ENCODE data around the gene DPP4. TPM values are rescaled to one million over a fixed set of nuclear protein-coding genes. Genes with fewer than 3 reads are reported as not detected.

DPP4 gene
- polyA plus RNA-seq, 2 of the 4 experiments (the other 2 are of a cell fraction) = 0.17 to 0.27 TPM

DNA sequence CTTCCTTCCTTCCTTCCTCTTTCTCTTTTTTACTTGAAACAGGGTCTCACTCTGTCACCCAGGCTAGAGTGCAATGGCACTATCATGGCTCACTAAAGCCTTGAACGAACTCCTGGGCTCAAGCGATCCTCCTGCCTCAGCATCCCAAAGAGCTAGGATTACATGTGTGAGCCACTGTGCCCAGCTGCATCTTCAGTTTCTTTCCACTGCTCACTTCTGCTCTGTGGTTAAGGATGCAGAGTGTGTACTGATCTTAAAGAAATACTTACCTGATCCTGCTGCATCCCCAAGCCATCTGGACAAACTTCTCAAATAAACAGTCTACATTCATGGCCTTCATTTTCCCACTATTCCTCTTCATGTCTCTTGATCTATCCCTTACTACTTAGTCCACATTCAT, 13.0 kb downstream of the DPP4 start:
- TF ChIP-seq, protein P1, sequence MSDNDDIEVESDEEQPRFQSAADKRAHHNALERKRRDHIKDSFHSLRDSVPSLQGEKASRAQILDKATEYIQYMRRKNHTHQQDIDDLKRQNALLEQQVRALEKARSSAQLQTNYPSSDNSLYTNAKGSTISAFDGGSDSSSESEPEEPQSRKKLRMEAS (IDR thresholded peaks at IDR 0.05) = no peak
- TF ChIP-seq ZNF302 (CRISPR knock-in tag; IDR thresholded peaks at IDR 0.05) = no peak
- TF ChIP-seq RCOR1 (IDR thresholded peaks at IDR 0.05; ENCODE audit: low read depth, low read length) = no peak
- TF ChIP-seq ZFP36 (IDR thresholded peaks at IDR 0.05; ENCODE audit: borderline replicate concordance, partially characterized antibody) = no peak
- TF ChIP-seq, protein P2, sequence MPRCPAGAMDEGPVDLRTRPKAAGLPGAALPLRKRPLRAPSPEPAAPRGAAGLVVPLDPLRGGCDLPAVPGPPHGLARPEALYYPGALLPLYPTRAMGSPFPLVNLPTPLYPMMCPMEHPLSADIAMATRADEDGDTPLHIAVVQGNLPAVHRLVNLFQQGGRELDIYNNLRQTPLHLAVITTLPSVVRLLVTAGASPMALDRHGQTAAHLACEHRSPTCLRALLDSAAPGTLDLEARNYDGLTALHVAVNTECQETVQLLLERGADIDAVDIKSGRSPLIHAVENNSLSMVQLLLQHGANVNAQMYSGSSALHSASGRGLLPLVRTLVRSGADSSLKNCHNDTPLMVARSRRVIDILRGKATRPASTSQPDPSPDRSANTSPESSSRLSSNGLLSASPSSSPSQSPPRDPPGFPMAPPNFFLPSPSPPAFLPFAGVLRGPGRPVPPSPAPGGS (IDR thresholded peaks at IDR 0.05) = no peak
- no peak for TF ChIP-seq ESRRA (IDR thresholded peaks at IDR 0.05; ENCODE audit: borderline replicate concordance, low read length)
- no peak for TF ChIP-seq FOXS1 (CRISPR knock-in tag; IDR thresholded peaks at IDR 0.05)
- TF ChIP-seq RFX5 (IDR thresholded peaks at IDR 0.05) = no peak
- TF ChIP-seq EHMT2 (IDR thresholded peaks at IDR 0.05; ENCODE audit: low read depth) = no peak
- TF ChIP-seq, protein P3, sequence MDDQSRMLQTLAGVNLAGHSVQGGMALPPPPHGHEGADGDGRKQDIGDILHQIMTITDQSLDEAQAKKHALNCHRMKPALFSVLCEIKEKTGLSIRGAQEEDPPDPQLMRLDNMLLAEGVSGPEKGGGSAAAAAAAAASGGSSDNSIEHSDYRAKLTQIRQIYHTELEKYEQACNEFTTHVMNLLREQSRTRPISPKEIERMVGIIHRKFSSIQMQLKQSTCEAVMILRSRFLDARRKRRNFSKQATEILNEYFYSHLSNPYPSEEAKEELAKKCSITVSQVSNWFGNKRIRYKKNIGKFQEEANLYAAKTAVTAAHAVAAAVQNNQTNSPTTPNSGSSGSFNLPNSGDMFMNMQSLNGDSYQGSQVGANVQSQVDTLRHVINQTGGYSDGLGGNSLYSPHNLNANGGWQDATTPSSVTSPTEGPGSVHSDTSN (IDR thresholded peaks at IDR 0.05) = no peak
- DNase-seq (ENCODE audit: low read depth in 1 of 2, low spot score in 1 of 2) (no peak), ATAC-seq (no peak), FAIRE-seq (no peak)
- Histone ChIP-seq H3K4me2 (no peak overlapping the region), H3K9me3 (peaks cover 8% of the 10 kb centered on the region; the same call in 1 of the 3 replicates), H3K4me1 (no peaks in the 10 kb centered on the region), H3K4me3 (no peak overlapping the region), H3K27ac (no peak overlapping the region)
- 49% methylated on average over 2 of the region's 2 CpGs for WGBS (ENCODE audit: missing lambda C conversion rate)
- CTCF ChIA-PET = no interaction called here
- POLR2A ChIA-PET = interaction anchor here (0.6 kb wide), 1 partner anchor 175 kb away, joined by 4 read pairs; no protein-coding TSS in a partner anchor

DNA sequence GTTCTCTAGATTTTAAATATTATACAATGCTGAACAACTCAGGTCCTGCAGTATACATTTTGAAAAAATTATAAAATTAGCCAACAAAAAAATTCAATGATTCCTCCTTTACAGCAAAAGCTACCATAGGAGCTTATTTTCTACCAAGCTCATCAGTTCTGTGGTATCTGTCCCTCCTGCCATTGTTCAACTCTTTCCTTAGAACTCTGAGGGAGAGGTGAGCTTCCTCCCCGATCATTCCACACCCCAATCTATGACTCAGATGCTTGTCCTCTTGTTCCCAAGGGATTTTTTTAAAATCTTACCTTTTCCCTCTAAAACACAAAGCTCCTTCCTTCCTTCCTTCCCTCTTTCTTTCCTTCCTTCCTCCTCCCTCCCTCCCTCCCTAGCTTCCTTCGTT, 13.5 kb downstream of the DPP4 start:
- H3K4me3 ChIP-seq = no peak overlapping the region
- H3K9me3 ChIP-seq = peaks cover 8% of the 10 kb centered on the region; the same call in 1 of the 3 replicates
- no peak for ATAC-seq
- POLR2A ChIA-PET = interaction anchor here (0.6 kb wide), 1 partner anchor 175 kb away, joined by 4 read pairs; no protein-coding TSS in a partner anchor
- CTCF ChIA-PET = no interaction called here
- no peak overlapping the region for H3K4me2 ChIP-seq
- WGBS (ENCODE audit: missing lambda C conversion rate) = 19% methylated on average over 1 of the region's 2 CpGs
- no peak overlapping the region for H3K27ac ChIP-seq
- TF ChIP-seq, protein P4, sequence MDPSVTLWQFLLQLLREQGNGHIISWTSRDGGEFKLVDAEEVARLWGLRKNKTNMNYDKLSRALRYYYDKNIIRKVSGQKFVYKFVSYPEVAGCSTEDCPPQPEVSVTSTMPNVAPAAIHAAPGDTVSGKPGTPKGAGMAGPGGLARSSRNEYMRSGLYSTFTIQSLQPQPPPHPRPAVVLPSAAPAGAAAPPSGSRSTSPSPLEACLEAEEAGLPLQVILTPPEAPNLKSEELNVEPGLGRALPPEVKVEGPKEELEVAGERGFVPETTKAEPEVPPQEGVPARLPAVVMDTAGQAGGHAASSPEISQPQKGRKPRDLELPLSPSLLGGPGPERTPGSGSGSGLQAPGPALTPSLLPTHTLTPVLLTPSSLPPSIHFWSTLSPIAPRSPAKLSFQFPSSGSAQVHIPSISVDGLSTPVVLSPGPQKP (IDR thresholded peaks at IDR 0.05; ENCODE audit: low read depth, low read length) = no peak
- no peak for FAIRE-seq
- H3K4me1 ChIP-seq = no peaks in the 10 kb centered on the region
- DNase-seq (ENCODE audit: low read depth in 1 of 2, low spot score in 1 of 2) = no peak

DNA sequence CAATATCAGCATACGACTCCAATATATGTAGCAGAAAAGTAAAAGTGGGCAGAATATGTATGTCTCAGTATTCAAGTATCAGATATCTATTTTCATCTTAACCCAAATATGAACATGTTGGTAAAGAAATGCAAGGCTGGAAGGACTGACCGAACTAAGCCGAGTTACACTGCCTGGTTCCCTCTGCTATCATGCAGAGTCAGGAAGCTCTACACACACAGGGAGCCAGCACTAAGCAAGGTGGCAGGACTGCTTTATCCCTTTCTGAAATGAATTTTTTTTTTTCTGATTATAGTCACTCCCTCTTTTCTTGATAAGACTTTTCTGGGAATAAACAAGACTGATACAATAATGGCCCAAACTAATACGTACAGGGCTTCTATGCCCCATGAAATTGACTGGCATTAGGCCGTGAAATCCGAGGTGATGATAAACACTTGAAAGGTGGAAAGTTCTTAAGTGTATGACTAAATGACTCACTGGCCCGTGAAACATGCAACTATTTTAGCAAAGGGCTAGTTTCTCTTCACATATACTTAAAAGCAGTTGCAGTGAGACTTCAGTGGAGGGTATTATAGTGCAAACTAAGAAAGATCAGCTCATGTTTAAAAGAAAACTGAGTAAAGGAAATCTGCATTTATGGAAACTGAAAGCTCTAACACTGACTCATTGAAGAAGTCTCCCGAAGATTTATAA, 14.9 kb downstream of the DPP4 start:
- ATAC-seq = no peak
- ChIA-PET CTCF (interaction anchor here (1.3 kb wide), 1 partner anchor 18 kb away, joined by 3 read pairs; no protein-coding TSS in a partner anchor), POLR2A (no interaction called here)
- no peak for FAIRE-seq
- DNase-seq (ENCODE audit: low read depth in 1 of 2, low spot score in 1 of 2) = no peak
- H3K27ac ChIP-seq = no peak overlapping the region
- H3K4me1 ChIP-seq = no peaks in the 10 kb centered on the region
- TF ChIP-seq MYC (IDR thresholded peaks at IDR 0.05; ENCODE audit: borderline replicate concordance, low read length) = no peak
- TF ChIP-seq CBX2 (IDR thresholded peaks at IDR 0.05; ENCODE audit: borderline replicate concordance, low read depth) = no peak
- no peak for TF ChIP-seq HDAC2 (IDR thresholded peaks at IDR 0.05)
- no peak for TF ChIP-seq TFCP2L1 (CRISPR knock-in tag; IDR thresholded peaks at IDR 0.05)
- TF ChIP-seq HOXB13 (CRISPR knock-in tag; IDR thresholded peaks at IDR 0.05; ENCODE audit: low read depth) = no peak
- TF ChIP-seq POLR2A (IDR thresholded peaks at IDR 0.05; ENCODE audit: low read length) = no peak
- TF ChIP-seq CEBPB (IDR thresholded peaks at IDR 0.05) = no peak
- TF ChIP-seq, protein P5, sequence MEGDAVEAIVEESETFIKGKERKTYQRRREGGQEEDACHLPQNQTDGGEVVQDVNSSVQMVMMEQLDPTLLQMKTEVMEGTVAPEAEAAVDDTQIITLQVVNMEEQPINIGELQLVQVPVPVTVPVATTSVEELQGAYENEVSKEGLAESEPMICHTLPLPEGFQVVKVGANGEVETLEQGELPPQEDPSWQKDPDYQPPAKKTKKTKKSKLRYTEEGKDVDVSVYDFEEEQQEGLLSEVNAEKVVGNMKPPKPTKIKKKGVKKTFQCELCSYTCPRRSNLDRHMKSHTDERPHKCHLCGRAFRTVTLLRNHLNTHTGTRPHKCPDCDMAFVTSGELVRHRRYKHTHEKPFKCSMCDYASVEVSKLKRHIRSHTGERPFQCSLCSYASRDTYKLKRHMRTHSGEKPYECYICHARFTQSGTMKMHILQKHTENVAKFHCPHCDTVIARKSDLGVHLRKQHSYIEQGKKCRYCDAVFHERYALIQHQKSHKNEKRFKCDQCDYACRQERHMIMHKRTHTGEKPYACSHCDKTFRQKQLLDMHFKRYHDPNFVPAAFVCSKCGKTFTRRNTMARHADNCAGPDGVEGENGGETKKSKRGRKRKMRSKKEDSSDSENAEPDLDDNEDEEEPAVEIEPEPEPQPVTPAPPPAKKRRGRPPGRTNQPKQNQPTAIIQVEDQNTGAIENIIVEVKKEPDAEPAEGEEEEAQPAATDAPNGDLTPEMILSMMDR (IDR thresholded peaks at IDR 0.05) = no peak
- TF ChIP-seq HOXB5 (CRISPR knock-in tag; IDR thresholded peaks at IDR 0.05) = no peak
- TF ChIP-seq, protein P3 (IDR thresholded peaks at IDR 0.05) = no peak
- TF ChIP-seq, protein P6, sequence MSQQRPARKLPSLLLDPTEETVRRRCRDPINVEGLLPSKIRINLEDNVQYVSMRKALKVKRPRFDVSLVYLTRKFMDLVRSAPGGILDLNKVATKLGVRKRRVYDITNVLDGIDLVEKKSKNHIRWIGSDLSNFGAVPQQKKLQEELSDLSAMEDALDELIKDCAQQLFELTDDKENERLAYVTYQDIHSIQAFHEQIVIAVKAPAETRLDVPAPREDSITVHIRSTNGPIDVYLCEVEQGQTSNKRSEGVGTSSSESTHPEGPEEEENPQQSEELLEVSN (IDR thresholded peaks at IDR 0.05; ENCODE audit: borderline replicate concordance, low read depth) = no peak
- no peak for TF ChIP-seq ZC3H11A (IDR thresholded peaks at IDR 0.05)
- no peak for TF ChIP-seq EP300 (IDR thresholded peaks at IDR 0.05)
- TF ChIP-seq CBX8 (IDR thresholded peaks at IDR 0.05) = no peak
- H3K4me2 ChIP-seq = no peak overlapping the region
- WGBS (ENCODE audit: missing lambda C conversion rate) = 48% methylated on average over 8 of the region's 8 CpGs
- H3K9me3 ChIP-seq = peaks cover 8% of the 10 kb centered on the region; the same call in 1 of the 3 replicates
- H3K4me3 ChIP-seq = no peak overlapping the region
